GM06990 (cell line): Measurements from ENCODE around the gene KIAA1217.

Experiments used
- DNase-seq: peaks from one replicate; pipeline ENCODE4 v3.0.0-alpha.2; 2011; ENCODE audit not compliant: insufficient read length; ENCODE audit errors: extremely low read depth
- H3K27me3 ChIP-seq: replicated peaks from 2 replicates; pipeline ENCODE4 v1.6.0; 2011; ENCODE audit warnings: low read length; ENCODE audit not compliant: control insufficient read depth, insufficient read depth
- H3K36me3 ChIP-seq: 2 replicates; pipeline ENCODE4 v1.5.1; 2011; ENCODE audit warnings: low read length; ENCODE audit not compliant: control insufficient read depth, insufficient read depth
- H3K4me3 ChIP-seq: replicated peaks from 2 replicates; pipeline ENCODE4 v1.5.1; 2011; ENCODE audit warnings: low read depth, mild to moderate bottlenecking, control low read depth, low read length
- TF ChIP-seq, protein P1 (sequence below): IDR thresholded peaks from 2 replicates; pipeline ENCODE4 v1.5.1; 2011; ENCODE audit warnings: low read length, control low read depth, mild to moderate bottlenecking, inconsistent platforms; ENCODE audit not compliant: insufficient read depth, poor library complexity, severe bottlenecking

KIAA1217 gene

DNA sequence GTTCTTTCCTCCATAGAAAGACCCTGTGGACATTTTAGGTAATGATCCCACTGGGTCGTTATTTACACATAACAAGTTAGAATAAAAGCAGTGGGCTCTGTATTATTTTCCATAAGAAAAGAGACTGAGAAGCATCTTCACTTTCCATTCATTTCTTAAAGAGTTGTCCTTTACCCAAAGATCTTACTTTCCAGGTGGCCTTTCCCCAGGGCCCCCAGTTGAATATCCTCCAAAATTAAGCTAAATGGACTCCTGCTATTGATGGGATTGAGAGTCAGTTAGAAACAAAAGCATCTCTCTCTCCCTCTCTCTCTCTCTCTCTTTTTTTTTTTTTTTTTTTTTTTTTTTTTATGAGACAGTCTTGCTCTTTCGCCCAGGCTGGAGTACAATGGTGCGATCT, 224.8 kb downstream of the KIAA1217 start:
- H3K4me3 ChIP-seq = no peak overlapping the region

DNA sequence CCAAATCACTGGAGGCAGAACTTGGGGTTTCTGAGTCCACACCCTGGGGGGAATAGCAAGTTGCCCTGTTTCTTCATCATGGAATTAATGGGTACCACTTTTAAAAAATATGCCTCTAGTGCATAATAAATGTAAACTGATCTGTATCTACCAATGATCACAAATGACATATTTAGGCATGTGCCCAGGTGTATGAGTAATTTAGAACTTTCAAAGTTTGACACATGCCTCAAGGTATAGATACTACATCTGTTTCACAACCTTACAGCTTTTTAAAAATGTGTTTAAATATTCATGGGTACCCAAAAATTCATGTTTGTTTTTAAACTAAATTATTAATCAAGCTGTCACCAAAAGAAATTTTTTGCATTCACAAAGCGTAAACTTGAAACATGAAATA, 226.0 kb downstream of the KIAA1217 start:
- TF ChIP-seq, protein P1, sequence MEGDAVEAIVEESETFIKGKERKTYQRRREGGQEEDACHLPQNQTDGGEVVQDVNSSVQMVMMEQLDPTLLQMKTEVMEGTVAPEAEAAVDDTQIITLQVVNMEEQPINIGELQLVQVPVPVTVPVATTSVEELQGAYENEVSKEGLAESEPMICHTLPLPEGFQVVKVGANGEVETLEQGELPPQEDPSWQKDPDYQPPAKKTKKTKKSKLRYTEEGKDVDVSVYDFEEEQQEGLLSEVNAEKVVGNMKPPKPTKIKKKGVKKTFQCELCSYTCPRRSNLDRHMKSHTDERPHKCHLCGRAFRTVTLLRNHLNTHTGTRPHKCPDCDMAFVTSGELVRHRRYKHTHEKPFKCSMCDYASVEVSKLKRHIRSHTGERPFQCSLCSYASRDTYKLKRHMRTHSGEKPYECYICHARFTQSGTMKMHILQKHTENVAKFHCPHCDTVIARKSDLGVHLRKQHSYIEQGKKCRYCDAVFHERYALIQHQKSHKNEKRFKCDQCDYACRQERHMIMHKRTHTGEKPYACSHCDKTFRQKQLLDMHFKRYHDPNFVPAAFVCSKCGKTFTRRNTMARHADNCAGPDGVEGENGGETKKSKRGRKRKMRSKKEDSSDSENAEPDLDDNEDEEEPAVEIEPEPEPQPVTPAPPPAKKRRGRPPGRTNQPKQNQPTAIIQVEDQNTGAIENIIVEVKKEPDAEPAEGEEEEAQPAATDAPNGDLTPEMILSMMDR = no peak
- H3K27me3 ChIP-seq = no peaks in the 10 kb centered on the region
- H3K4me3 ChIP-seq = no peak overlapping the region
- H3K36me3 ChIP-seq = no peaks in the 10 kb centered on the region
- DNase-seq = no peak

More for the DNA sequence above, 224.8 kb downstream of the KIAA1217 start:
- TF ChIP-seq, protein P1 = no peak
- no peaks in the 10 kb centered on the region for H3K36me3 ChIP-seq
- DNase-seq = no peak
- H3K27me3 ChIP-seq = no peaks in the 10 kb centered on the region

DNA sequence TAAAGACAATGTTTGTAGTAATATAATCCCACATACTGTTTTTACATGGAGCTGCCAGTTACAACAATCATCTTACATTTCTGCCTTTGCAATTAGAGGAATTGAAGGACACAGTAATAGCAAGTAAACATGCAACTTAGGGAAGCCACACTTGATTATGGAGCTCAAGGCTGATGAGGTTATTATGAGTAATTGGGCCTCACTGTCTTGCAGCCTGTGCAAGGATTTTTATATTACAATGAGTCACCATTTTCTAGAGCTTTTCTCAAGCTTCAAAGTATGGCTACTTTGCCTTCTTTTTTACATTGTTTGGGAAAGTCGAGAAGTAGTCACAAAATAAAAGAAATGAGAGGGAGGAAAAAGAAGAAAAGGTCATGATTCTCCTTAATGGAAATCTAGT, 226.4 kb downstream of the KIAA1217 start:
- no peak for DNase-seq
- TF ChIP-seq, protein P1 = no peak
- no peaks in the 10 kb centered on the region for H3K36me3 ChIP-seq
- H3K27me3 ChIP-seq = no peaks in the 10 kb centered on the region
- no peak overlapping the region for H3K4me3 ChIP-seq

DNA sequence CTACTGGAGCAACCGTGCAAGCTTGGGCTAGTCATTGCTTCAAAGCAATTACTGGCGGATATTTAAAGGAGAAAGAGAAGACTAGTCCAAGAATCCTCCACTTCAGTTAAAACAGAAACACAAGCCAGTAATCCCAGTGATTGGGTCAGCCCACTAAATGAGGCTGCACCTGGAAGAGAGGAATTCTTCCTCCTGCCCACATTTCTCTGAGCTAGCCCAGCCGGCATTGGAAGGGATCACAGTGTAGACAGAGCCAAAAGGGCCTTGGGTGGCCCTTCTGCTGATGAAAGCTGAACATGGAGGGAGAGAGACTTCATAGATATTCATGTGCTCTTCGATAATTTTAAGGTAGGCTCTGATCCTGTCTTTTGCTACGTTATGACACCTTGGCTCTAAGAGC, 228.4 kb downstream of the KIAA1217 start:
- TF ChIP-seq, protein P1 = no peak
- DNase-seq = no peak
- Histone ChIP-seq H3K27me3 (no peaks in the 10 kb centered on the region), H3K36me3 (no peaks in the 10 kb centered on the region), H3K4me3 (no peak overlapping the region)

DNA sequence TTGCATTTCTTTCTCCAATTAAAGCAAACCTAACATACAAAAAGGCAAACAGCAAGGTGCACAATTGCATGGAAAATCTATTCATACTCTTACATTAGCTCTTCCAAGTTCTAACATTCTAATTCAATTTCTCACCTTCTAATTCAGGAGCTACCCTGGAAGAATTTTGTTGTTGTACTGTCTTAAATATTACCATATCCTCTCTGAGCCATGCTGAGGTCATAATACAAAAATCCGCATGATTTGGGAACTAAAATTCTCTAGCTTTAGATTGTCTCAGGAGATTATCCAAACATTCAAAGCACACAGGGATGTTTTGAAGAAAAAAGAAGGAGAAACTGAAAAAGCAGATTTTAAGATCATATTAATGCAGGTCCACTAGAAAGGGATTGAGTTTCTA, 229.9 kb downstream of the KIAA1217 start:
- Histone ChIP-seq H3K36me3 (no peaks in the 10 kb centered on the region), H3K27me3 (no peaks in the 10 kb centered on the region), H3K4me3 (no peak overlapping the region)
- TF ChIP-seq, protein P1 = no peak
- DNase-seq = no peak

DNA sequence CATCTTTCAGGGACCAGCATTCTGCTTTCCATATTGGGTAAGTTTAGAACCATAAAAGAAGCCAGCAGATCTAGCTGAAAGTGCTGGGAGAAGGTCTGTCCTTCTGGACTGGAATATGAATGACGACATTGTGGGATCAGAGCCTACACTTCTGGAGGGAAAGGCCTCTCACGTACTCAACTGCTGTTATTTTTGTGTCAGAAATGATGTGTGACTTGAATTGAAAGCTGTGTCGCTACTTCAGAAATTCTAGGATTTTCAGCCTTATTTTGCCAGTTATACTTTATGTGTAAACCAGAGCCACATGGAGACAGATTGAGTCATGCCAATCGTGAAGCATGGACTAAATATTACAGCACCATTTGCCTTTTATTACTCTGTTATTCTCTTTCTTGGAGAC, 231.0 kb downstream of the KIAA1217 start:
- DNase-seq = no peak
- TF ChIP-seq, protein P1 = no peak

More for the DNA sequence above, 231.0 kb downstream of the KIAA1217 start:
- no peak overlapping the region for H3K4me3 ChIP-seq
- H3K36me3 ChIP-seq = no peaks in the 10 kb centered on the region
- H3K27me3 ChIP-seq = no peaks in the 10 kb centered on the region
